ENCODE data around the gene RNF225.
"Not testable (repeated sequence)": the region's sequence is repeated elsewhere in the genome, so short reads cannot be mapped to it uniquely, and the experiment has no call there.

RNF225 gene

DNA sequence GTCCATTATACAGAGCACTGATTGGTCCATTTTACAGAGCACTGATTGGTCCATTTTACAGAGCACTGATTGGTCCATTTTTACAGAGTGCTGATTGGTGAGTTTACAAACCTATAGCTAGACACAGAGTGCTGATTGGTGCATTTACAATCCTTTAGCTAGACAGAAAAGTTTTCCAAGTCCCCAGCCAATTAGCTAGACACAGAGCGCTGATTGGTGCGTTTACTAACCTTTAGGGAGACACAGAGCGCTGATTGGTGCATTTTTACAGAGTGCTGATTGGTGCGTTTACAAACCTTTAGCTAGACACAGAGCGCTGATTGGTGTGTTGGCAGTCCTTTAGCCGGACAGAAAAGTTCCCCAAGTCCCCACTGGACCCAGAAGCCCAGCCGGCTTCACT is 47.5 kb downstream of the RNF225 start:
- not testable (repeated sequence) for H3K9ac ChIP-seq (ENCODE audit: low read depth, low read length); H3K36me3 ChIP-seq (ENCODE audit: insufficient read depth, low read length); H3K9me3 ChIP-seq (ENCODE audit: control insufficient read depth, insufficient read depth, low read length); H3K4me1 ChIP-seq (ENCODE audit: insufficient read depth, low read length)
